Adipose tissue (tissue), 3 donors: ENCODE measurements around the gene GPX2. TPM values are rescaled to one million over a fixed set of nuclear protein-coding genes. Genes with fewer than 3 reads are reported as not detected.

Source experiments
- H3K27ac ChIP-seq: one replicate; pipeline ENCODE4 v1.5.1; 2013; ENCODE audit warnings: low read depth, low read length
- WGBS, 3 donors: extraction: QIAGEN DNeasy Blood & Tissue Kit; methylation state at CpG; one replicate each; pipeline ENCODE4 v1.1.7; 2013; 5-methylcytosine and 5-hydroxymethylcytosine counted together
- polyA plus RNA-seq, 3 donors: library from polyadenylated mRNA; stranded (reverse); fragments of 200-250 nt; gene quantifications; one replicate each; pipeline ENCODE4 v1.2.3, GENCODE V29; 2013
- donor health status: healthy with polysubstance abuse.
- donor health status: Bipolar disorder and iron deficiency.
- donor health status: healthy.

The GPX2 gene
- polyA plus RNA-seq, 3 donors: 2.9 to 24.8 (median 3.3) TPM

DNA sequence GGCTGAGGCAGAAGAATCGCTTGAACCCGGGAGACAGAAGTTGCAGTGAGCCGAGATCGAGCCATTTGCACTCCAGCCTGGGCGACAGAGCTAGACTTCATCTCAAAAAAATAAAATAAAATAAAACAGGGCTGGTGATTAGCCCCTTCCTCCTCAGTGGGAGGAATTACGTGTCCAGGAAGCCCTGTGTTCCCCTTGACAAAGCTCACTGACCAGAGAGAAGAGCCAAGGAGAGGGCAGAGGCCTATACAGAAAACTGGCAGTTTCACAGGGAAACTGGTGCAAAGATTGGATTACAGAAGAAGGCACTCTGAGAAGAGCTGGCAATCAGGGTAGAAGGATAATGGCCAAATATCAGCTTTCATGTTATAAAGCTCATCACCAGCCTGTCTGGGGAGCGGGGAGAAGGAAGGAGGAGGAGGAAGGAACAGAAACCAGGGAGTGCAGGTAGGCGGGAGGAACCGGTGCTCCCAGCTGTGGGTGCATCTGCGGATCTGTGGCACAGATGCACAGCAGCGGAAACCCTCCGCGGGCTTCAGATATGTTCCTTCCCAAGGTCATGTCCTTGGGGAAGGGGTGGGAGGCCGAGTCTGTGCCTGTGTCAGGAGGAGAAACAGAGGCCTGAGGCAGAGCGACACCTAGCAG lies 22.9 kb upstream of the GPX2 start:
- WGBS, 3 donors: 76 to 89% (median 88%) methylated on average over 15 of the region's 15 CpGs

DNA sequence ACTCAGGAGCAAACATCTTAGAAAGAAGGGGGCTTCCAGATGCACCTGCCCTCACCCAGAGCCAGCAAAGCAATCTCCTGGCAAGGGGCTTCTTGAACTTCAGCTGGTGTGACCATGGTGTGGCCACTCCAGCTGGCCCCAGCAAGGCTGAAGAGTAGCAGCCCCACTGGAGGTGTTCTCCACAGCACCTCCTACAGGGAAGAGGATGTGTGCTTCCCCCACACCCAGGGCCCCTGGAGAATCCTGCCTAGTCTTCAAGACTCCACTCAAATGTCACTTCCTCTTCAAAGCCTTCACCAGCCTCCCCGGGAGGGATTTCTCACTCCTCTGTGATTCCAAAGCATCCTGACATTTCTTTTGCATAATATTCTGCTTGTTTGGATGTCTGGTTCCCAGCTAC lies 21.1 kb upstream of the GPX2 start:
- no peak overlapping the region for H3K27ac ChIP-seq
- WGBS, 3 donors: 59 to 70% (median 60%) methylated on average over 1 of the region's 1 CpG

More for the DNA sequence above, 22.9 kb upstream of the GPX2 start:
- no peak overlapping the region for H3K27ac ChIP-seq

DNA sequence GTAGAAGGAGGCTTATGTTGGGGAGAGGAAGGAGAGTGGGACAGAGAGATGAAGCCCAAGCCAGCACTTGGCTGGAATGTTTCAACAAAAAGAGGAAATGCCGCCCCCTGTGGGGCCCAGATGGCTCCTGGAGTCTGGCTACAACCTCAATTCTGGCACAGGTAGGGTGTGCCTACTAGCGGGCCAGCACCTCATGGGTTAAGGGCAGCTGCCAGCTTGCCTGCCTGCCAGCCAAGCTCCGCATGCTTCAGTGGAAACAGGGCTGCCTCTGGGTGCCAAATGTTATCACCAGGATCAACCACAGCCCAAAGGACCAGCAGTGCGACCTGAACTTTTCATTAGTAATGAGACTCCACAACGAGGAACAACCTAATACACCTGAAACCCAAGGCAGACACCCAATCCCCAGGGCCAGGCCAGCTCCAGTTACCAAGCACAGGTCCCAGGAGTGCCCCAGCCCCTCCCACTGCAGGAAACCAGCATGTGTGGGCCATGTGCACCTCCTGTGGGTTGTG lies 18.3 kb upstream of the GPX2 start:
- 33 to 72% (median 67%) methylated on average over 5 of the region's 5 CpGs for WGBS, 3 donors
- H3K27ac ChIP-seq: no peak overlapping the region

DNA sequence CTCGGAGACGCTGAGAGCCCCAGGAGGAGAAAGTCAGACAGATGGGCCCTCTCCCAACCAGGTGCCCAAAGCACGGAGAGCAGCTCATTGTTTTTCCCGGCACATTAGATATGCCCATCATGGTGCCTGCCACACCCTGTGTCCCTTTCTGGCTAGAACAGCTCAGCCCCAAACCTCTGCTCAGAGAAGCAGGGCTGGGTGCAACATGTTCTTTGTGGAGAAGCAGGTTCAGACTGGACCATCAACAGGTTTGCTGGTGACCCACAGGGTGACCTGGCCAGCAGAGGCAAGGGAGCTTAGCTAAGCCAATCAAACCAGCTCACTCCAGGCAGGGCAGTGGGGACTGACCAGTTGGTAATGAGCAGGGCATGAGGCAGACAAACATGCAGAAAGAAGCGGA lies 16.2 kb upstream of the GPX2 start:
- 77 to 95% (median 93%) methylated on average over 5 of the region's 5 CpGs for whole genome bisulfite sequencing, 3 donors
- no peak overlapping the region for H3K27ac ChIP-seq

DNA sequence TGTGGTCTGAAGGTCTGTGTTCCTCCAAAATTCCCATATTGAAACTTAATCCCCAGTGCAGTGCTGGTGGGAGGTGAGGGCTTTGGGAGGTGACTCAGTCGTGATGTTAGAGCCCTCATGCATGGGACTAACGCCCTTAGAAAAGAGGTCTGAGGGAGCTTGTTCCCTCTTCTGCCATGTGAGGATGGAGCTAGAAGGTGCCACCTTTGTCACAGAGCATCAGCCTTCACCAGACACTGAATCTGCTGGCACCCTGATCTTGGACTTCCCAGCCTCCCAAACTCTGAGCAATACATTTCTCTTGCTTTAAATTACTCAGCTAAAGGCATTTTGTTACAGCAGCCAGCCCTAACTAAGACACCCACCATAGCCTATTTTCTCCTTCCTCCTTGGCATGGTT lies 15.7 kb upstream of the GPX2 start:
- H3K27ac ChIP-seq: no peak overlapping the region
- 91 to 94% (median 93%) methylated on average over 2 of the region's 2 CpGs for WGBS, 3 donors

DNA sequence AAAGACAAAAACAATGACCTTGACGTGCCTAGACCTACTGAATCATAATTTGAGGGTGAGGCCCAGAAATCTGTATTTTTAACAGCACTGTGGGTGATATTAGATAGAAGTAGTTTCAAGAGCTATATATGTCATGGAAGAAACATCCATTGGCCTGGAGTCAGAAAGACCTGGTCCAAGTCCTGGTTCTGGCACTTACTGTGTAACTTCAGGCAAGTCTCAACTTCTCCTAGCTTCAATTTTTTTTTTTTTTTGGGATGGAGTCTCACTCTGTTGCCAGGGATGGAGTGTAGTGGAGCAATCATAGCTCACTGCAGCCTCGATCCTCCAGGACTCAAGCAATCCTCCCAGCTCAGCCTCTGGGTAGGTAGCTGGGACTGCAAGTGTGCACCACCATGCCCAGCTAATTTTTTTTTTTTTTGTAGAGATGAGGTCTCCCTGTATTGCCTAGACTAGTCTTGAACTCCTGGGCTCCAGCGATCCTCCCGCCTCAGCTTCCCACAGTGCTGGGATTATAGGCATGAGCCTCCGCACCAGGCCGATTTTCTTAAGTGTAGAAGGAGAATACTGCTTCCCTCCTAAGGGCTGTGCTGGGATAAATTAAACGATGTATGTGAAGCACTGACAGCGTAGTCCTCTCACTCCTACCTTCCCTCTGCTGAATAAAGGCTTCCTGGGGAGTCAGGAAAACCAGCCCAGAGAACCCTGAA lies 14.3 kb upstream of the GPX2 start:
- 85 to 94% (median 92%) methylated on average over 8 of the region's 8 CpGs for WGBS, 3 donors
- no peak overlapping the region for H3K27ac ChIP-seq

DNA sequence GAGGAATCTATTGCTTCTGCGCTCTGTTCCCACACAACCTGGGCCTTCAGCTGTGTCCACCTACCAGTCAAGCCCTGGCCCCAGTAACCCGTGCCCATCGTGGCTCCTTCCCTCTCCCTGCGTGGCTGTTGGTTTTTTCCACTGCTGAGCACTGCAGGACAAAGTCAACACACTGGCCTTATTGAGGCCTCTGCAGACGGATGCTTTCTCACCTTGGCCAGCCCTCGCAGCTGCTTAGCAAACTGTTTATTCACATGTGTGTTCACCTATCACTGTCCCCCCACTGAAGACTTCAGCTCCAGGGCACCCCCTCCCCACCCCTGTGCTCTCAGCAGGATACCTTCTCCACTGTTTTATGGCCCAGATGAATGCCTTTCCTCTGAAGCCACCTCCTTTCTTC lies 12.8 kb upstream of the GPX2 start:
- WGBS, 3 donors: 33 to 94% (median 89%) methylated on average over 6 of the region's 6 CpGs
- H3K27ac ChIP-seq: no peak overlapping the region

DNA sequence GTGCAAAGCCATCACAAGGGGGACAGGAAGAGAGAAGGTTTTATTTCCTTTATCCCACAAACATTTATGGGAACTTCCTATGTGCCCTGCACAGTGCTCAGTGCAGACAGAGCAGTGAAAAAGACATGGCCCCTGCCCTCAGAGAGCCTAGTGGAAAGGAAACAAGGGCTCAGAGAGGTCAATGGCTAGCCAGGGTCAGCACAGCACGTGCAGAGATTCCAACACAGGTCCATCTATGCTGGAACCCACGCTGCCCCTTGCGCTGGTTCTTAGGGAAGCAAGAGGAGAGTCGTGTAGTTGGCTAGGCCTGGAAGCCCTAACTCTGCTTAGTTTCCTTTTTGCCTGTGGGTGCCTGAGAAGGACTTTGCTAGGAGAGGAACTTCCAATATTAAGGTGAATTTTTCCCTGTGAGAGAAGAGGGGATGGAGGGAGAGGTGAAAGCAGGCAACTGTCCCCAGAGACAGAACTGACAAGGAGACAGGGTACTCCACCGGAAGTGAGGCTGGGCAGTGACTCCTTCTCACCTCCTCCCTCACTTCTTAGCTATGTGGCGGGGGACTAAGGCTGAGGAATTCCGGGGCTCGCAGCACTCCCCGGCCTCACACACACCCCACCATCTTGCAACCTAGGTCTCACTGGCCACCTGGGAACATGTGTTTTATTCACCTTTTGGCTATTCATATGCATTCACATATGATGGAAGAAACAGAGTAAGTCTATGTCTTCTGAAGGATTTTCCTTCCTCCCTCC lies 12.1 kb upstream of the GPX2 start:
- WGBS, 3 donors: 88 to 91% (median 91%) methylated on average over 9 of the region's 9 CpGs
- H3K27ac ChIP-seq: no peak overlapping the region

DNA sequence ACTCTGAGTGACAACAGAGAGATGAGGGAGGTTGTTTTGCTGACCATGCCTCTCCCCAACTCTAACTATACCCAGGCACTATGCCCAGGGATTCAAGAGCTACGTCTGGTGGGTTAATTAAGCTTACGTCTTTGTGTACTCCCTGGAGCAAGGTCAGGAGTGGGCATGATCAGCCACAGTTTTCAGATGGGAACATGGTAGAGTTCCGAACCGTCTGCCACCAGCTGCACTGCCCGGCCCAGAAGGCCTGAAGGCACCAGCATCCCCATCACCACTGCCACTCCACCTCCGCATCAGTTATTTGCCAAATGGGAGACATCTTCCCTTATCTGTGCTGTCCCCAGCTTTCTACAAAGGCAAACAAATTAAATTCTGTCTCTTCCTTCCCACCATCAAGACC lies 11.1 kb upstream of the GPX2 start:
- WGBS, 3 donors: 91 to 96% (median 95%) methylated on average over 6 of the region's 6 CpGs
- H3K27ac ChIP-seq: no peak overlapping the region

DNA sequence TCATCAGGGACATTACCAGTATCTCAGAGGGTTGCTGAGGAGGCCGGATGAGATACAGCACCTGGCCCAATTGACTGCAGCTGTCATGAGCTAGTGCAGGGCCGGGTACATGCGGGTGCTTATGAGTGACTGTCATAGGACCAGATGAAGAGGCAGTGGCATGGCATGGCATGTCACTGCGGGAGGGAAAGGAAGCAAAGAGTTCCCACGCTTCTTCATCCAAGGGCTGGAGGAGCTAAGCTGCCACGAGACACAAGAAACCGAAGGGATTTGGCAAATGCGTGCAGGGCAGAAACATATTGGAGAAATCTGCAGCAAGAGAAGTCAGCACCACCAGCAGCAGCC lies 10.7 kb upstream of the GPX2 start:
- no peak overlapping the region for H3K27ac ChIP-seq
- 92 to 95% (median 93%) methylated on average over 8 of the region's 8 CpGs for WGBS, 3 donors

DNA sequence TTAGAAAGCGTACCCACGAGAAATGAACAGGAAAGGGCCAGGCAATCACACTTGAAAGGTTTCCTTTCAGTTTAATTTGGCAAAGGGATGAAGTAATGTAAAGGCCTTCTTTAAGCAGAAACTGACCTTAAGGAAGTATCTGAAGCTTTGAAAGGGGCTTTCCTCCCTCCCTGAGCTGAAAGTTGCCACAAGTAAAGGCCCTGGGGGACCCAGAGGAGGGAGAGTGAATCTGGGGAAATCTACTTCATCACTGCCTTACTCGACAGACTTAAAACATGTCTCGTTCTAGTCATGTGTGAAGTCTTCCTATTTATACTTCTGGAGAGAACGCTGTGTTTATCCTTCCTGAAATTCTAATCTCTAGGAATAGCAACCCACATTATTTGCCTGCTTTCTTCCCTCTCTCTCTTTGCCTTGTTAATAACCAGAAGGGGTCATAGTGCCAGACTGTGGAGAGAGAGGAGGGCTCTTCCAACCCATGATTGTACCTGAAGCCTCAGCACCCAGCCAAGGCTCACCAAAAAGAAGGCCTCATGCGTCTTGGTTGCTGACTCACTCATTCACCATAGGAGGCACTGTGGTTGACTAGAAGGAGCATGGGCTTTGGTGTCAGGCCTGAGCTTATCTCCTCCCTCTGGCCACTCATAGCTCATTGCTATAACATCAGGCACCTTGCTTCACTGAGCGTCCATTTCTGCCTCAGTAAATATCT lies 10.2 kb upstream of the GPX2 start:
- 78 to 82% (median 78%) methylated on average over 7 of the region's 7 CpGs for WGBS, 3 donors
- H3K27ac ChIP-seq: no peak overlapping the region

DNA sequence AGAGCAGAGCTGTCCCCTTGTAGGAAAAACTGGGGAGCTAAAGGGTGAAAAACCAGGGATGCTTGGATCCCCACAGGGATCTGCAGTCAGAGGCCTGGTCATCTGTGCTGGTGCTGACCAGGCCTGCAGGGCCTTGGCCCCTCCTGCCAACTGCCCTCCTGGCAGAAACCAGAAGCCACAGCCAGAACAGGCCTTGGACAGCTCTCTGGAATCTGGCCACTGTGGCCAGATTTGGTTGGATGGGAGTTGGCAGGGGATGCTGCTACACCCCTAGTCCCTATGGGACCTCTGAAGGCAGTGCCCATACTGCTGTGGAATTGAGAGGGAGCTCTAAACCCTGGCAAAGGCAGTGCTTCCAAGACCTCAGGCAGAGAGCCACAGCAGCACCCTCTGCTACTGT lies 9.2 kb upstream of the GPX2 start:
- no peak overlapping the region for H3K27ac ChIP-seq

DNA sequence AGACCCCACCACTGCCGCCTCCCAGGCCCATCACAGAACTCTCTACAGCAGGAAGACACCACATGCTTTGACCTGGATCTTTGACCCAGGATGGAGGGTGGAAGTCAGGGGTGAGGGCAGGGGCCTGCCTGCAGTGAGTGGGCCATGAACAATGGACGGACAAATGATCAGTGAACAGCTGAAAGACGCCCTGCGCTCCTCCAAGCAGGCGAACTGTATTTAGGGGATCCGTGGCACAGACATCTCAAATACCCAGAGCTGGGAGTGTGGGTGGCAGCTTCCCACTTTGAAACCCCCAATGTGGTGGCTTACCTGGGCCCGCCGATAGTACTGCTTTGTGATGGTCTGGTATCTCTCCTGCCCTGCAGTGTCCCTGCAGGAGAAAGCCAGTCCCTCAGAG lies 8.7 kb upstream of the GPX2 start:
- 95 to 97% (median 96%) methylated on average over 7 to 8 of the region's 8 CpGs for WGBS, 3 donors

DNA sequence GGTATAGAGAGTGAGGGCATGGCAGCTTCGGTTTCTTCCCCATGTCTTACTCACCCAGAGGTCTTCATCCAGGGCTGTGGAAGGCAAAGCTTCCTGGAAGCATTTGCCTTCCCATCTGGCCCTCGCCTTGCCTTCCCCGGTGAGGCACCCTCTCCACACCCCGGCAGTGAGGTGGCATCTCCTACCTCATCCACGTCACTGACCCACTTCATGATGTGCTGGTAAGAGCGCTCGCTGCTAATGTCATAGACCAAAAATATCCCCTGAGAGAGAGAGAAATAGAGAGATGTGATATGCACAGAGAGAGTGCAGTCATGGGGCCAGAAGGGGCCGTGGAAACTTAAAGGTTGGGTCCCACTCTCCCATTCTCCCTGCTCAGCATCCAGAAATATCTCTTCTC lies 8.3 kb upstream of the GPX2 start:
- H3K27ac ChIP-seq: no peak overlapping the region
- WGBS, 3 donors: 94 to 97% (median 95%) methylated on average over 8 of the region's 8 CpGs

More for the DNA sequence above, 8.7 kb upstream of the GPX2 start:
- no peak overlapping the region for H3K27ac ChIP-seq

DNA sequence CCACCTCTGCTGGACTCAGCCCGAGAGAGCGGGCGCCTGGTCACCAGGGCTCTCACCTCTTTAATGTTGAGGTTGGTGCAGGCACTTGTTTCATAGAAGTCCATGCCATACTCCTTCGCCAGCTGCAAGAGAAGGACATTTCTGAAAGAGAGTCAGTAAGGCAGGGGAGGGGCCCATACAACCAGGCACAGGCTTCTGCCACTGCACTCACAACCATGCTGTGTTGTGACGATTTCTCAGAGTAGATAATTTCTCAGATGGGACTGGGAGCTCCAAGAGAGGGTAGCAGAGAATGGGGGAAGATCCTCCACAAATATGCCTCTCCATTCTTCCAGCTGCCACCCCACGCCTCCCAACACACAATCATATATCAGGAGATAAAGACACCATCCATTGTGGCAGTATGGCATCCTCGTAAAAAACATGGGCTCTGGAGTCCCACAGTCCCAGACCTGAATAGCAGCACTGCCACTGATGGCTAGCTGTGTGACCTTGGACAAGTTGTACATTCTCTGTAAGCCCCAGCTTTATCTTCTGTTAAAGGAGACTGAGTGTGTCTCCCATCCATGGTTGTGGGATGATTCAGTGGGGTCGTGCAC lies 6.2 kb upstream of the GPX2 start:
- no peak overlapping the region for H3K27ac ChIP-seq
- 93 to 97% (median 96%) methylated on average over 8 of the region's 8 CpGs for WGBS, 3 donors

DNA sequence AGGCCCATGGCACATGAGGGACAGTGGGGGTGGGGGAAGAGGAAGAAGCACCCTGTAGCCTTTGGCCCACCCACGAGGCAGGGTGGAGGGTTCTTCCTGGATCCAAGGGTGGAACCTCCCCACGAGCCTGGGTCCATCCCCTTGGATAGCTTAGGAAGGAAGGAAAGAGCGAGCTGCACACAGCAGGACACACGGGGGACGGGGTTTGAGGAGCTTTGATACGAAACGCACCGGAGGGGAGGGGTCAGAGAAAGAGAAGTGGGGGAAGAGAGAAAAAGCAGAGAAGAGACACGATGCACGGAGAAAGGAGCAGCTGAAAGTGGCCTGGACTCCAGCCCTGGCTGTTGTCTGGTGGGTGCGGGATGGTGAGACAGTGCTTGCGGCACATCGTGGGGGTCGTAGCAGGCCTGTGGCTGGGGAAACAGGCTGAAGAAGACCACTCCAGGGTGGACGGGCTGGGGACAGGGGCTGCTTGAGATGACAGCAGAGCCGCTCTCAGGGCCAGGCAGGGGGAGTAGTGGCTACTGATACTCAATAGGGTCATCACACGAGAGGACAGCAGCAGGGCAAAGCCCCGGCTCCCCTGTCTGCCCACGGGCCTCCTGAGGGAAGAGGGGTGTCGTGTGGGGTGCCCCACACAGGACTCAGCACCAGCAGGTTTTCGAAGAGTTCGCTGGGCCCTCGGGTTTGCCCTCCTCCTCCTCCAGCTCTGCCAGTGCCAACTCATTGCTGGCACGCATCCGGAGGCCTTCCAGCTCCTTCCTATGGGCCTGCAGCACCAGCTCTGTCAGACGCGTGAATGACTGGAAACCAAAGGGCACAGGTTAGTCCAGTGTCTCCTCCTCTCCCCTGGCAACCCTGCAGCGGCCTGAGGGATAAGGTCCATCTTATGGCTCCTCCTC lies 5.4 kb upstream of the GPX2 start:
- no peak overlapping the region for H3K27ac ChIP-seq
- WGBS, 3 donors: 89 to 94% (median 92%) methylated on average over 27 to 28 of the region's 28 CpGs

DNA sequence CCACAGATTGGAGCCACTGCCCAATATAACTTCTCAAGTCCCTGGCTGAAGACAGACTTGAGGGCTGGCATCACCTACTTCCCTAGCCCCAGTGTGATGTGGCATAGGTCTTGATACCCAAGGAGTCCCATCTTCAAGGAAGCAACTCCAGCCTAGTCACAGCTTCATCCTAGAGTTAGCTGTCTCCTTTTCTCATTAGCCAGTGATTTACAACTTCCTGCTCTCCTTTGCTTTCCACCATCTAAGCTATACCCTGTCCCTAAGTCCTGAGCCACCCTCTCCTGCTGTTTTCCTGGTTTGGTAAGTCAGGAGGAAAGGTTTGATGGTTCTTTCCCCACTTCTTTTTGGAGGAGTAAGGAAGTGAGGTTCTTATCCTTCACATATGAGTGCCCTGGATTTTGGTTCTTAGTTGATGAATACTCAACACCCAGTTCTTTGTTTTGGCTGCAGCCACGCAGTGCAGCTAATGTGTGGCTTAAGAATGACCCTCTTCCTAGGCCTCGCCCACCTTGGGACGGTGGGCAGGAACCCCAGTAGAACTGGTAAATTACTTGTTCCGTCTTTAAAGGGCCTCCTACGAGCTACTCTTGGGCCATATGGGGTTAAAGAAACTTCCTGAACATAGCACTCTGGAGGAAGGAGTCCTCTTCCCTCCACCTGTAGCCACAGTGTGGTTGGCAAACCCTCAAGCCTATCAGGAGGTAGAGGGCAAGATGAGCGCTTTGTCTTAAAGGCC lies 3.9 kb upstream of the GPX2 start:
- WGBS, 3 donors: 75 to 83% (median 78%) methylated on average over 6 of the region's 6 CpGs
- no peak overlapping the region for H3K27ac ChIP-seq
